Transverse colon (tissue), 3 donors: ENCODE results near the gene C9orf78.

Source experiments
- CTCF ChIP-seq, 5 experiments: fragments of 200-600 bp in 3 of 5; fragments of 450-650 bp in 2 of 5; sonication (generic) in 3 of 5; IDR thresholded peaks; 1 replicate in 2 of 5; 2 replicates in 3 of 5; pipeline ENCODE4 v1.5.1; 2016 to 2017; ENCODE audit warnings: antibody characterized with exemption in 5 of 5, inconsistent platforms in 3 of 5, mild to moderate bottlenecking in 2 of 5, moderate library complexity in 1 of 5
- POLR2A ChIP-seq: fragments of 450-650 bp; IDR thresholded peaks from one replicate; pipeline ENCODE4 v1.6.1; 2016; ENCODE audit warnings: antibody characterized with exemption, mild to moderate bottlenecking, moderate library complexity

- TF ChIP-seq CTCF (IDR thresholded peaks at IDR 0.05) (no peak), POLR2A (no peak)
Measured at GRCh38 chr9:129850821-129851550, 15.9 kb upstream of the C9orf78 start.
